ENCODE measurements around the gene DDX39A.
"Not testable (repeated sequence)": the region's sequence is repeated elsewhere in the genome, so short reads cannot be mapped to it uniquely, and the experiment has no call there.

The DDX39A gene

GRCh38 chr19:14367016-14367415 lies 52.1 kb downstream of the DDX39A start:
- no peak for DNase-seq (ENCODE audit: extremely low read depth in 1 of 2, low read depth in 1 of 2)

GRCh38 chr19:14366529-14366928 lies 52.6 kb downstream of the DDX39A start:
- DNase-seq (ENCODE audit: extremely low read depth in 1 of 2, low read depth in 1 of 2): peak in 1 of 2 donors; percentile 81

- DNase-seq (ENCODE audit: extremely low read depth in 1 of 2, low read depth in 1 of 2): not testable (repeated sequence)
Observed at GRCh38 chr19:14364098-14364443, 55.1 kb downstream of the DDX39A start.

- DNase-seq (ENCODE audit: extremely low read depth in 1 of 2, low read depth in 1 of 2): peak in 1 of 2 donors; percentile 74
Observed at GRCh38 chr19:14363183-14364097, 55.7 kb downstream of the DDX39A start.

GRCh38 chr19:14361824-14362223 lies 57.3 kb downstream of the DDX39A start:
- DNase-seq (ENCODE audit: extremely low read depth in 1 of 2, low read depth in 1 of 2): no peak
